Breast epithelium (tissue), 4 donors: ENCODE measurements around the gene MICAL2. TPM values are rescaled to one million over a fixed set of nuclear protein-coding genes. Genes with fewer than 3 reads are reported as not detected.

Source experiments
- DNase-seq, 2 donors: peaks; one replicate each; pipeline ENCODE4 v3.0.0-alpha.2; 2019; ENCODE audit warnings: low spot score in 2 of 2
- H3K27ac ChIP-seq, 2 donors: fragments of 200-600 bp; sonication (generic) in 1 of 2; one replicate each; pipeline ENCODE4 v1.5.1; 2016 to 2019; ENCODE audit warnings: mild to moderate bottlenecking in 1 of 2
- H3K27me3 ChIP-seq, 2 donors: fragments of 200-600 bp; sonication (generic) in 1 of 2; one replicate each; pipeline versions ENCODE4 v1.5.1 to v1.6.0; 2017 to 2019; ENCODE audit warnings: control low read depth in 1 of 2, mild to moderate bottlenecking in 1 of 2
- H3K36me3 ChIP-seq: fragments of 200-600 bp; one replicate; pipeline ENCODE4 v1.5.1; 2019
- H3K4me1 ChIP-seq, 2 donors: fragments of 200-600 bp; sonication (generic); one replicate each; pipeline ENCODE4 v1.5.1; 2016 to 2019; ENCODE audit warnings: control low read depth in 1 of 2
- H3K4me3 ChIP-seq, 3 donors: fragments of 200-600 bp; sonication (generic); 1 replicate in 2 of 3; 2 replicates in 1 of 3; pipeline ENCODE4 v1.5.1; 2016 to 2019; ENCODE audit warnings: mild to moderate bottlenecking in 3 of 3, moderate library complexity in 2 of 3
- H3K9me3 ChIP-seq, 2 donors: fragments of 200-600 bp; sonication (generic) in 1 of 2; one replicate each; pipeline ENCODE4 v1.5.1; 2016 to 2019; ENCODE audit warnings: control low read depth in 1 of 2
- POLR2A ChIP-seq: fragments of 450-650 bp; IDR thresholded peaks from one replicate; pipeline ENCODE4 v1.6.1; 2016; ENCODE audit warnings: antibody characterized with exemption, mild to moderate bottlenecking, moderate library complexity
- POLR2AphosphoS5 ChIP-seq, 3 donors: sonication (generic); formaldehyde crosslinking; IDR thresholded peaks; one replicate each; pipeline ENCODE4 v1.6.1; 2017; ENCODE audit warnings: antibody characterized with exemption in 3 of 3
- intact Hi-C: fragments of 100-400 bp; cut with DNase I; formaldehyde crosslinking; loops from one replicate; pipeline ENCODE4 v1.15.1; 2023; ENCODE audit warnings: low total_unique reads
- total RNA-seq, 3 donors: library from RNA; depleted of rRNA; stranded (reverse); fragments of >200 nt; gene quantifications; one replicate each; pipeline ENCODE4 v1.1.0, GENCODE V29; 2016
- TF ChIP-seq, protein P1 (sequence below), 3 donors: fragments of 450-650 bp; IDR thresholded peaks; one replicate each; pipeline ENCODE4 v1.5.1; 2016 to 2017; ENCODE audit warnings: antibody characterized with exemption in 3 of 3, mild to moderate bottlenecking in 3 of 3, moderate library complexity in 3 of 3

MICAL2 gene
- total RNA-seq, 3 donors from 2014 or later: 30.9 to 52.4 (median 38.6) TPM

DNA sequence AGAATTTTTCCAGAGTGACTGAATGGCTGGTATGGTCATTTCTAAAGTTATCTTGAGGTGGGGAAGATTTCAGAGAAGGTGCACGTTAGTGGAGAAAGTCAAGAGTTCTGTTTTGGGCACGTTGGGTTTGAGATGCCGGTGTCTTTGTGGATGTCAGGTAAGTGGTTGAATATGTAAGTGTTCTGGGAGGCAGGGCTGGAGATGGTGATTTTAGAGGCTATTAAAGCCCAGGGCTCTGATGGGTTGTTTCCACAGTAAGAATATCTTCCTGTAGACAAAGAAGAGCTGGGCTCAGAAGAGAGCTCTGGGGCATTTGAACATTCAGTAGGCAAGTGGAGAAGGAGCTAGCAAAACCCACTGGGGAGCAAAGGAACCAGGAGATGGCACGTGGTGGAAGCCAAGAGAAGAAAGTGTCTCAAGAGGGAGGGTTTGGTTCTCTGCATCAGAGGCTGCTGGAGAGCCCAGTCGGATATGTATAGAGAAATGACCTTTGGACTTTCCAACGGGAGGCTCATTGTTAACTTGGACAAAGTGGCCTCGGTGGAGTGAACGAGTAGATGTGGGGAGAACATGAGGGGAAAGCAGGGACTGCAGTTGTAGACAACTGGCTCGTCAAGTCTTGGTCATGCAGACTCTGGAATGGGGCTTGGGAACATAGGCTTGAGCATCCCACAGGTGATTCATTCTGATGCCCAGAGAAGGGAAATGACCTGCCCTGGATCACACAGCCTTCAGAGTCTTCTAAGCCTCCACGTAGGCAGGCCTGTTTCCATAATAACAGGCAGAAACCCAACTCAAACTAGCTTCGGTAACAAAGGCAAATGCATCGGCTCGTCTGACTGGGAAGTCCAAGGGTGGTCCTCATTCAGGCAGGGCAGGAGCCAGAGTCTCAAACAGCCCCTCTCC, 168.6 kb downstream of the MICAL2 start:
- Histone ChIP-seq H3K27ac (no peak overlapping the region), H3K36me3 (no peaks in the 10 kb centered on the region), H3K9me3 (no peaks in the 10 kb centered on the region), H3K27me3 (no peaks in the 10 kb centered on the region), H3K4me3 (no peak overlapping the region), H3K4me1 (no peaks in the 10 kb centered on the region)
- intact Hi-C loops: no loop called here
- peak in 1 of 2 donors; percentile 30 for DNase-seq
- TF ChIP-seq POLR2AphosphoS5 (IDR thresholded peaks at IDR 0.05) (no peak), POLR2A (no peak)
- TF ChIP-seq, protein P1, sequence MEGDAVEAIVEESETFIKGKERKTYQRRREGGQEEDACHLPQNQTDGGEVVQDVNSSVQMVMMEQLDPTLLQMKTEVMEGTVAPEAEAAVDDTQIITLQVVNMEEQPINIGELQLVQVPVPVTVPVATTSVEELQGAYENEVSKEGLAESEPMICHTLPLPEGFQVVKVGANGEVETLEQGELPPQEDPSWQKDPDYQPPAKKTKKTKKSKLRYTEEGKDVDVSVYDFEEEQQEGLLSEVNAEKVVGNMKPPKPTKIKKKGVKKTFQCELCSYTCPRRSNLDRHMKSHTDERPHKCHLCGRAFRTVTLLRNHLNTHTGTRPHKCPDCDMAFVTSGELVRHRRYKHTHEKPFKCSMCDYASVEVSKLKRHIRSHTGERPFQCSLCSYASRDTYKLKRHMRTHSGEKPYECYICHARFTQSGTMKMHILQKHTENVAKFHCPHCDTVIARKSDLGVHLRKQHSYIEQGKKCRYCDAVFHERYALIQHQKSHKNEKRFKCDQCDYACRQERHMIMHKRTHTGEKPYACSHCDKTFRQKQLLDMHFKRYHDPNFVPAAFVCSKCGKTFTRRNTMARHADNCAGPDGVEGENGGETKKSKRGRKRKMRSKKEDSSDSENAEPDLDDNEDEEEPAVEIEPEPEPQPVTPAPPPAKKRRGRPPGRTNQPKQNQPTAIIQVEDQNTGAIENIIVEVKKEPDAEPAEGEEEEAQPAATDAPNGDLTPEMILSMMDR (IDR thresholded peaks at IDR 0.05): no peak

DNA sequence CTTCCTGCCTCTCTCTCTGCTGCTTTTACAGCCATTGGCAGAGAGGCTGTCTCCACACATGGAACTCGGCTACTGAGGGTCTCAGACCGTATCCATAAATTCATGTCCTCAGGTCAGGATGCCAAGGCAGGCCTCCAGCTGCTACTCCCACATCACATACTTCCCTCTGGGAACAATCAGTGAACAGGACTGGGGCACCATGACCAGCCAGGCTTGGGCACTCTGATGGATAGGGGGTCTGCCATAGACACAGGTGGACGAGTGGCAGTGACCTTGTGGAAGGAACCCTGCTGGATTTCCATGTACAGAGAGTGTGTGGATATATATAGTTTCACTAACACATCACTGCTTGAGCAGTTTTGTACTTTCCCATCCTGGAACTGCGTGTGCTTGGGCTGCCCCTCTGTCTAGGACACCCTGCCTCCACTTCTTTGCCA, 169.3 kb downstream of the MICAL2 start:
- no peak overlapping the region for H3K27ac ChIP-seq
- no peaks in the 10 kb centered on the region for H3K4me1 ChIP-seq
- intact Hi-C loops: loop anchor here (5.0 kb wide), 1 partner anchor 232 kb away; no protein-coding TSS in a partner anchor
- TF ChIP-seq, protein P1 (IDR thresholded peaks at IDR 0.05): no peak
- TF ChIP-seq POLR2AphosphoS5 (IDR thresholded peaks at IDR 0.05) (no peak), POLR2A (no peak)
- H3K27me3 ChIP-seq: no peaks in the 10 kb centered on the region
- no peak for DNase-seq
- no peak overlapping the region for H3K4me3 ChIP-seq
- no peaks in the 10 kb centered on the region for H3K9me3 ChIP-seq
- H3K36me3 ChIP-seq: no peaks in the 10 kb centered on the region

DNA sequence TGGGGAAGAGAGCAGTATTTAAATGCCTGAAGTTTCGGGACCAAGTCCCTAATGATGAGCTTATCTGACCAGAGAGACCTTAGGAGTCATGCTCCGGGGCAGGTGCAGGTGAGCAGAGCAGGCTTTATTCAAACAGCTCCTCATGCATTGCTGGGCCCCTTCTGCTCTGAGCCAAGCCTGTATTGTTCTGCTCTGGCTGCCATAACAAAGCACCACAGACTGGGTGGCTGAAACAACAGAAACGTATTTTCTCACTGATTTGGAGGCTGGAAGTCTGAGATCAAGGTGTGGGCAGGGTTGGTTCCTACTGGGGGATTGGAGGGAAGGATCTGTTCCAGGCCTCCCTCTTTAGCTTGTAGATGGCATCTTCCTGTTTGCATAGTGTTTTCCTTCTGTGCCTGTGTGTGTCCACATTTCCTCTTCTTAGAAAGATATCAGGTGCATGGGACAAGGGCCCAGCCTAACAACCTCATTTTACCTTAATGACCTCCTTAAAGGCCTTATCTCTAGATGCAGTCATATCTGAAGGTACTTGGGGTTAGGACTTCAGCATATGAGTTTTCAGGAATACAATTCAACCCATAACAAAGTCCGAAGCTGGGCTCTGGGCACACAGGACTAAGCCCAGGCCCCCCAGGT, 169.9 kb downstream of the MICAL2 start:
- no peak for DNase-seq
- intact Hi-C loops: loop anchor here (5.0 kb wide), 1 partner anchor 233 kb away; no protein-coding TSS in a partner anchor

DNA sequence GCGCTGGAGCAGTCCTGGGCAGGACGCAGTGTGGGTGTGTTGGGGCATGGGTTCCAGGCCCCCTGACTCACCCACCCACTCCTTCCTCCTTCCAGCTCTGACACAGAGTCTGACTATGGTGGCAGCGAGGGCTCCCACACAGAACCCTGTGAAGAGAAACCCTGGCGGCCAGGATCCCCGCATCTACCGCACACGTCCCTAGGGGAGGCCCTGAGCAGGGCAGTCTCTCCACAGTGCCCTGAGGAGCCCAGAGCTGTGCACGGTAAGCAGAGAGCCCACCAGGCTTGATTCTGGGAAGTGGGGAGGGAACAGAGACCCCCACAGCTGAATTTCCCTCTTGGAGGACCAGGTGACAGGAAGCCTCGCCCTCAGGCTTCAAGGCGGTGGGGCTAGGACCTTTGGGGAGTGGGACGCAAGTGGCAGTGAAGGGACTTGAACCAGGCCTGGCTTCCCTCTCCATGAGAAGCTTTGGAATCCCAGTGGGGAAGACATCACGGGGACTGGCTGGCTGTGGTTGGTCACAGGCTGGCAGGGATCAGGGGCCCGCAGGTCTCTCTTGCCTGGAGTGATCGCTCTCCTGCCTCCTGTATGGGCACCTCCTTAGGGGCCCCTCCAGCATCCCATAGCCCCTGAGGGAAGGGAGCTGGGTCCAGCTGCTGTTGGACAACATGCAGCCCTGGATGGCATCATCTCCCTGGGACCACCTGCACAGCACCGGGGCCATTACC, 170.6 kb downstream of the MICAL2 start:
- intact Hi-C loops: loop anchor here (5.0 kb wide), 1 partner anchor 234 kb away; no protein-coding TSS in a partner anchor
- Histone ChIP-seq H3K36me3 (no peaks in the 10 kb centered on the region), H3K27me3 (no peaks in the 10 kb centered on the region), H3K9me3 (no peaks in the 10 kb centered on the region), H3K4me3 (no peak overlapping the region), H3K4me1 (no peaks in the 10 kb centered on the region), H3K27ac (no peak overlapping the region)
- no peak for DNase-seq
- TF ChIP-seq, protein P1 (IDR thresholded peaks at IDR 0.05): no peak

More for the DNA sequence above, 169.9 kb downstream of the MICAL2 start:
- Histone ChIP-seq H3K27me3 (no peaks in the 10 kb centered on the region), H3K4me3 (no peak overlapping the region), H3K36me3 (no peaks in the 10 kb centered on the region), H3K4me1 (no peaks in the 10 kb centered on the region), H3K27ac (no peak overlapping the region), H3K9me3 (no peaks in the 10 kb centered on the region)
- TF ChIP-seq, protein P1 (IDR thresholded peaks at IDR 0.05): no peak
- TF ChIP-seq POLR2A (no peak), POLR2AphosphoS5 (IDR thresholded peaks at IDR 0.05) (no peak)
